Femur (tissue), 1 donor: Measurements from ENCODE around the gene USP26.
"Not testable (repeated sequence)": the region's sequence is repeated elsewhere in the genome, so short reads cannot be mapped to it uniquely, and the experiment has no call there.

ENCODE experiments used
- DNase-seq: peaks from one replicate; pipeline ENCODE4 v3.0.0-alpha.2; 2017

USP26 gene

DNA sequence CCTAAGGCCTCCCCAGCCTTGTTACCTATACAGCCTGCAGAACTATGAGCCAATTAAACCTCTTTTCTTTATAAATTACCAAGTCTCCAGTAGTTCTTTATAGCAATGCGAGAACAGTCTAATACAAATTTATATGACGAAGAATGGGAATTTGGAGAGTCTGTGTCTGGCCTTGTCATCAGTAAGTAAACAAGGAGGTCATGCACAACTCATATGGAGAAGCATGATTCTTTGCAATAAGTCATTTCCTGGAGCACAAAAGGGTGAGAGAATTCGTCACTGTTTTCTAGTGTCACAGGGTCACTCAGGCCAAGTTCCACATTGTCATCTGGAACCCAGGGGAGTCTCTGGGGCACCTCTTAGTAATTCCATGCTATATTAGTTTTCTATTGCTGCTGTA is 89.5 kb downstream of the USP26 start:
- DNase-seq, result no peak

DNA sequence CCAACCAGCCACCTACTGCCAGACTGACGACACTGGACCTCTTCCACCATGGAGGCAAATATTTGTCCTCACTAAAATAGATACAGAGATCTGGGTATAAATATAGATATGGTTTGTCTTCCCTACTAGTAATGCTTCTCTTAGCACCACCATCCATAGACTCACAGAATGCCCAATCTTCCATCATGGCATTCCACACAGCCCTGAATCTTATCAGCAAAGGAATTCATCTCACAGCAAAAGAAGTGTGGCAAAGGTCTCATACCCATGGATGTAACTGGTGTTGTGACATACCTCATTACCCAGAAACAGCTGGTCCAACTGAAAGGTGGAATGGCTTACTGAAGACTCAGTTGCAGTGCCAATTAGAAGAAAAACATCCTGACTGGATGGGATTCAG is 91.3 kb downstream of the USP26 start:
- no peak for DNase-seq

DNA sequence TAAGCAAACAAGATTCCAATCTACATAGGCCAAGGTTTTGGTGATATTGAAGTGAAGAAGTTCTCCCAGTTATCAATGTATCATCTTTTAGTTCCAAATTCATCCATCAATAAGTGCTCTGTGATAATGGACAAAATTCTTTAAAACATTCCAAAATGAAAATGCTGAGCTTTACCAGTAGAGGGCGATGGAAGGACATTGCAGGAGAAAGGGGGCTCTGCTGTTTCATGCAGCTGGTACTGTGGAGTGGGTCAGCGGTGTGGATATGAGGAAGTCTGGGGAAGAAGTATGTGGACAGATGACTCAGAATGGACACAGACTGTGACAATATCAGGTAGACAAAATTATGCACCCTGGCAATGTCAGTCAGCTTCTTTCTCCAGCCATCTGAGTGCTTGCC is 91.9 kb downstream of the USP26 start:
- DNase-seq, result no peak

- no peak for DNase-seq
These were observed 97.7 kb downstream of the USP26 start for GRCh38 chrX:132999209-132999608.

- DNase-seq, result no peak
These were observed 106.1 kb downstream of the USP26 start for GRCh38 chrX:132990835-132991234.

GRCh38 chrX:132986556-132986955 is 110.4 kb downstream of the USP26 start:
- DNase-seq, result no peak

- DNase-seq, result no peak
These were observed 112.8 kb downstream of the USP26 start for GRCh38 chrX:132984058-132984650.

DNA sequence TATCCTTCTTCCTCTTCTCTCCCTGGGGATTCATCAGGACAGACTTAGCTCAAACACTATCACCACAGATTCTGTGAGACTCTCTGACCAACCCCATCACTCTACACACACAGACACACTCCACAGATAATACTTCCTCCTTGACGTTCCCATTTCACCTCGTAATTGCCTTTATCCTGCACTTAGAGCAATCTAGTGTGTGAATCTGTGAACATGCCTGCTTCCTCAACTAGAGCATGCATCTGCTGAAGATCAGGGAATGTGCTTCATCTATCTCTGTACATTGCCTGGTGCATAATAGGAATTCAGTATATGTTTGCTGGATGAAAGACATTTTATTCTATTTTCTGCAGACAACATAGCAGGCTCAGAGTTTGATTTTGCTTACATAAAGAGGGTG is 113.4 kb downstream of the USP26 start:
- no peak for DNase-seq

DNA sequence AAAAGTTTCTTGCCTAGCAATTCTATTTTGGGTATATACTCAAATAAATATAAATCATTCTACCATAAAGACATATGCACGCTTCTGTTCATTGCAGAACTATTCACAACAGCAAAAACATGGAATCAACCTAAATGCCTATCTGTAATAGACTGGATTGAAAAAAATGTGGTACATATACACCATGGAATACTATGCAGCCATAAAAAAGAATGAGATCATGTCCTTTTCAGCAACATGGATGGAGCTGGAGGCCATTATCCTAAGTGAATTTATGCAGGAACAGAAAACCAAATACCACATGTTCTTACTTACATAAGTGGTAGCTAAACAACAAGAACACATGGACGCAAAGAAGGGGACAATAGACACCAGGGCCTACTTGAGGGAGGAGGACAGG is 116.9 kb downstream of the USP26 start:
- not testable (repeated sequence) for DNase-seq
